ENCODE results near the gene COLEC12.

COLEC12 gene

GRCh38 chr18:477565-477964, 22.9 kb downstream of the COLEC12 start:
- no peak for DNase-seq (ENCODE audit: low read depth)
- peak; percentile 6 for TF ChIP-seq CTCF (conservative IDR thresholded peaks at IDR 0.05; ENCODE audit: control insufficient read depth, insufficient read depth, low read depth, low read length)
- no peak overlapping the region for H3K4me3 ChIP-seq (ENCODE audit: control insufficient read depth, low read depth, low read length)

- no peak for TF ChIP-seq CTCF (conservative IDR thresholded peaks at IDR 0.05; ENCODE audit: control insufficient read depth, insufficient read depth, low read depth, low read length)
- no peak for DNase-seq (ENCODE audit: low read depth)
- H3K4me3 ChIP-seq (ENCODE audit: control insufficient read depth, low read depth, low read length) = no peak overlapping the region
Measured at GRCh38 chr18:476251-476664, 24.2 kb downstream of the COLEC12 start.

- no peak overlapping the region for H3K4me3 ChIP-seq (ENCODE audit: control insufficient read depth, low read depth, low read length)
- DNase-seq (ENCODE audit: low read depth) = peak; percentile 89
- no peak for TF ChIP-seq CTCF (conservative IDR thresholded peaks at IDR 0.05; ENCODE audit: control insufficient read depth, insufficient read depth, low read depth, low read length)
Measured at GRCh38 chr18:475202-476031, 25.1 kb downstream of the COLEC12 start.

GRCh38 chr18:474416-474815, 26.1 kb downstream of the COLEC12 start:
- no peak overlapping the region for H3K4me3 ChIP-seq (ENCODE audit: control insufficient read depth, low read depth, low read length)
- no peak for DNase-seq (ENCODE audit: low read depth)
- TF ChIP-seq CTCF (conservative IDR thresholded peaks at IDR 0.05; ENCODE audit: control insufficient read depth, insufficient read depth, low read depth, low read length) = no peak

- H3K4me3 ChIP-seq (ENCODE audit: control insufficient read depth, low read depth, low read length) = no peak overlapping the region
- TF ChIP-seq CTCF (conservative IDR thresholded peaks at IDR 0.05; ENCODE audit: control insufficient read depth, insufficient read depth, low read depth, low read length) = no peak
- DNase-seq (ENCODE audit: low read depth) = no peak
Measured at GRCh38 chr18:473802-474201, 26.7 kb downstream of the COLEC12 start.

GRCh38 chr18:471716-472115, 28.8 kb downstream of the COLEC12 start:
- H3K4me3 ChIP-seq (ENCODE audit: control insufficient read depth, low read depth, low read length) = no peak overlapping the region
- TF ChIP-seq CTCF (conservative IDR thresholded peaks at IDR 0.05; ENCODE audit: control insufficient read depth, insufficient read depth, low read depth, low read length) = no peak
- peak; percentile 86 for DNase-seq (ENCODE audit: low read depth)

All from fibroblast of mammary gland (primary cell).